Urinary bladder (tissue), 4 donors: ENCODE results near the gene NEDD4. TPM values are rescaled to one million over a fixed set of nuclear protein-coding genes. Genes with fewer than 3 reads are reported as not detected.
"Not testable (repeated sequence)": the region's sequence is repeated elsewhere in the genome, so short reads cannot be mapped to it uniquely, and the experiment has no call there.

Experiments
- DNase-seq: peaks from one replicate; pipeline ENCODE4 v3.0.0-alpha.2; 2015; ENCODE audit errors: extremely low spot score
- H3K27ac ChIP-seq: one replicate; pipeline ENCODE4 v1.5.1; 2013; ENCODE audit warnings: low read depth, mild to moderate bottlenecking, moderate library complexity
- H3K36me3 ChIP-seq: one replicate; pipeline ENCODE4 v1.6.1; 2013; ENCODE audit warnings: mild to moderate bottlenecking, moderate library complexity; ENCODE audit not compliant: insufficient read depth
- H3K4me1 ChIP-seq: one replicate; pipeline ENCODE4 v1.6.1; 2013; ENCODE audit warnings: mild to moderate bottlenecking, moderate library complexity; ENCODE audit not compliant: insufficient read depth
- H3K4me3 ChIP-seq: one replicate; pipeline ENCODE4 v1.5.1; 2013; ENCODE audit warnings: low read depth, low read length
- WGBS: extraction: QIAGEN DNeasy Blood & Tissue Kit; methylation state at CpG from one replicate; pipeline ENCODE4 v1.1.7; 2013; 5-methylcytosine and 5-hydroxymethylcytosine counted together
- polyA plus RNA-seq: library from polyadenylated mRNA; stranded (reverse); fragments of 200-250 nt; gene quantifications from one replicate; pipeline ENCODE4 v1.2.3, GENCODE V29; 2013
- total RNA-seq: library from RNA; depleted of rRNA; stranded (reverse); fragments of >200 nt; gene quantifications from one replicate; pipeline ENCODE4 v1.2.3, GENCODE V29; 2014
- donor health status: healthy with polysubstance abuse.
- donor health status: healthy.

NEDD4 gene
- total and polyA plus RNA-seq, 2 donors = 12.4 to 51.2 TPM

DNA sequence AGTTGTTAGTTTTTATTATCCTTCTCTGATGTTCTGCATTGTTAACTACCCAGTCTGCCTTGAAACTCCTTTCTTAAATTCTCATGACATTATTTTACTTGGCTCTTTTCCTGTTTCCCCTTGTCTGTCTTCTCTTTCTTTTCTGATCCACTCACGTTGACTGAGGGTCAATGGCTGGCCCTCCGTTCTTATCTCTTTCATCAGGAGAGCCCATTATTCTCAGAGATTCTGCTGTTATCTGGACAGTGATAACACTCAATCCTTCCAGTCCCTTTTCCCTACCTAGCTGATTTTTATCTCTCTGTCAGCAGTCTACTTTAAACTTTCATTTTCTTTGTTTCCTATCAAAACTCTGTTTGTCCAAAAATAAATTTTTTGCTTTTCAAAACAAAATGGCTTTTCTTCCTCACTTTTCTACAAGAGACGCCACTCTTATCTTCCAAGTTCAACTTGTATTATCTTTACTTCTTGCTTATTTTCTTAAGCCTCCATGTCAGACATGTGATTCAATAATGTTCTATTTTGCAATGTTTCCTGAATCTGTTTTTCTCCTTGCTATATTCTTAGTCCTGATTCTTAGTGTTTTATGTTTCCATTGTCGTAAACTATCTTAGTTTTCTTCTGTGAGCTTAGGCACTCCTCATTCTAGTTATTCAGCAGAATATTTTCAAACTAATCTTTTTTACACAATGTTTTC lies 120.2 kb downstream of the NEDD4 start:
- DNase-seq = no peak
- no peaks in the 10 kb centered on the region for H3K36me3 ChIP-seq
- no peak overlapping the region for H3K27ac ChIP-seq
- H3K4me3 ChIP-seq = no peak overlapping the region
- WGBS = 54% methylated on average over 4 of the region's 4 CpGs
- no peaks in the 10 kb centered on the region for H3K4me1 ChIP-seq

DNA sequence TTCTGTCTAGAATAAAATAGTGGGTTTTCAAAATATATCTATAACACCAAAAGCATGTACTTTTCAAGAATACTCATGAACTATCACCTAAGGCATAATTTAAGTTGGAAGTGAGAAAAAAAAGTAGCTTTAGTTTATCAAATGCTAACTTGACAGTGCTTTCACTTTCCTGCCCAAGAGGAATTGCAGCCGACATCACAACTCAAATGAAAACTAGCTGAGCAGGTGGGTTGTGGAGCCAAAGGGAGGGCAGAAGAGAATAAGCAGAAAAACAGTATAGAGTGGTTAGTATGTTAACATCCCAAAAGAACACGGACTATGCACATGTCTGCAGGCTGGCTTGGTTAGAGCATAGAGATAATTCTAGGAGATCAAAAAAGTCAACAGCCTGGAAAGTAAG lies 120.9 kb downstream of the NEDD4 start:
- Histone ChIP-seq H3K27ac (no peak overlapping the region), H3K36me3 (no peaks in the 10 kb centered on the region), H3K4me1 (no peaks in the 10 kb centered on the region), H3K4me3 (no peak overlapping the region)
- no peak for DNase-seq
- WGBS = 73% methylated on average over 2 of the region's 2 CpGs

DNA sequence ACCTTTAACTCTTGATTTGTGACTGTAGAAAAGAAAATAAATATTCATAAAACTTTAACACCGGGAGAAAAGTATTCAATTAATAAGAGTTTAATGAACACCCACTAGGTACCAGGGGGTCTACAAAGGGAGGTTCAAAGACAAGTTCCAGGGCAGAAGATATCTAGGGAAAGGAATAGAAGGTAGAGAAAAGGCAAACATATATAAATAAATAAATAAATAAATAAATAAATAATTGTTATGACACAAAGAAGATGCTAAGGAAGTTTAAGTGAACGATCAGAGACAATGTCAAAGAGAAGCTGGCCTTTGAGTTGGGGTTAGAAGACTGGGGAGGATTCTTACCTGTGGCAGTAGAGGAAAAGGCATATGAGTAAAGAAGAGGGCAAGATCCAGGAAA lies 123.8 kb downstream of the NEDD4 start:
- no peaks in the 10 kb centered on the region for H3K4me1 ChIP-seq
- no peak for DNase-seq
- no peak overlapping the region for H3K27ac ChIP-seq
- no peak overlapping the region for H3K4me3 ChIP-seq
- no peaks in the 10 kb centered on the region for H3K36me3 ChIP-seq
- WGBS = 69% methylated on average over 2 of the region's 2 CpGs

DNA sequence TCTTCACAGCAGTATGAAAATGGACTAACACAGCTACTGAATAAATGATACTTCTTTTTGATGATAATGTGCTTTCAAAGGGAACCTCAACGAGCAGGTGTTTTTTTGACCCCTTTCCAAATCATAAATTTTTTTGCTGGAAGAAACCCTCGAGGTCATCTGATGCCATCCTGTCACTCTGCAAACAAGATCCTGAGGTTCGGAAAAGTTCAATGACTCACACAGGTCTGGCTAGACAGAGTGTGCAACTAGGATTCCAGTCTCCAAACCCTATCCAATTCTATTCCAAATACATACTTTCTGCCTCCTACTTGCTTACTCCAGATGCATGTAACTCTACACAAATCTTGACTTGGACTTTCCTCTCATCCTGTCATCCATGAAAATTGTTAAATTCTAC lies 124.7 kb downstream of the NEDD4 start:
- H3K36me3 ChIP-seq = no peaks in the 10 kb centered on the region
- H3K4me1 ChIP-seq = no peaks in the 10 kb centered on the region
- no peak for DNase-seq
- no peak overlapping the region for H3K27ac ChIP-seq
- H3K4me3 ChIP-seq = no peak overlapping the region
- WGBS = 83% methylated on average over 3 of the region's 3 CpGs

DNA sequence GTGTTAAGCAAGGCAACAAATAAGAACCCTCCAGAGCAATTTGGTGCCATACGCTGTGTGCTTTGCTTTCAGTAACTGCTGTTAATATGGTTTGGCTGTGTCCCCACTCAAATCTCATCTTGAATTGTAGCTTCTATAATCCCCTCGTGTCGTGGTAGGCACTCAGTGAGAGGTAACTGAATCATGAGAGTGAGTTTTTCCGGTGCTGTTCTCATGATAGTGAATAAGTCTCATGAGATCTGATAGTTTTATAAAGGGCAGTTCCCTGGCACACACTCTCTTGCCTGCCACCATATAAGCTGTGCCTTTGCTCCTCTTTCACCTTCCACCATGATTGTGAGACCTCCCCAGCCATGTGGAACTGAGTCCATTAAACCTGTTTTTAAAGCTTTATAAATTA lies 125.1 kb downstream of the NEDD4 start:
- 93% methylated on average over 4 of the region's 4 CpGs for WGBS
- not testable (repeated sequence) for H3K4me3 ChIP-seq, H3K27ac ChIP-seq, H3K4me1 ChIP-seq, DNase-seq, H3K36me3 ChIP-seq

DNA sequence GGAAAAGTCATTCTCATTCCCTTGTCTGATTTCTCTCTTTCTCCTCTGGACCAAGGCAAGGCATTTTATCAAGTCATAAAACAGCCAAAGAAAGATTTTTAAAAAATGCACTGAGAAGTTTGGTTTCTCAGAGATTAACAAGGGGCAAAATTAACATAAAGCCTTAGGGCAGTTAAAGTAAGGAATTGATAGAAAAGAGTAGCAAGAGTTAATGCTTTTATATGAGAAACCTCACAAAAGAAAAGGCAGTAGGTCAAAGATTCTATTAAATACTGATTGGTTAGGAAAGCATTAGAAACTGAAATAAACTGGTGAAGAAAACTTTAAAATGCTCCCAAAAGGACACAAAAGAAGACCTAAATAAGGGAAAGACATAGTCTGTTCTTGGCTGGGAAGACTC lies 129.5 kb downstream of the NEDD4 start:
- H3K4me3 ChIP-seq = no peak overlapping the region
- DNase-seq = no peak
- no peak overlapping the region for H3K27ac ChIP-seq
- no peaks in the 10 kb centered on the region for H3K4me1 ChIP-seq
- H3K36me3 ChIP-seq = peaks cover 2% of the 10 kb centered on the region

DNA sequence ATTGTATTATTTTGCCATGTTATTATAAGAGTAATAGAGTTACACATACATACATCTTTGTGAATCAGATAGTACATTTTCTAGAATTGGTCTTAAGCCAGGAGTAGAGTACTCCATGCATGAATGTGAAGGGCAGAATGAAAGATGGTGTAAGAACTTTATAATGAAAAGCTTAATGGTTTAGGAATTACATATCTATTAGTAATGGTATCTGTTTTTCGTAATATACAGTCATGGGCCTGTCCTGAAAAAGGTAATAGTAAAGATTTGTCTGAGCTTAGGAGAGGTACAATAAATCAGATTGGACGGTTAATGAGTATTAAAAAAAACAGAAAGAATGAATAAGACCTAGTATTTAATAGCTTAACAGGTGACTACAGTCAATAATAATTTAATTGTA lies 132.3 kb downstream of the NEDD4 start:
- 96% methylated on average over 2 of the region's 2 CpGs for WGBS
- H3K36me3 ChIP-seq = peaks cover 2% of the 10 kb centered on the region

DNA sequence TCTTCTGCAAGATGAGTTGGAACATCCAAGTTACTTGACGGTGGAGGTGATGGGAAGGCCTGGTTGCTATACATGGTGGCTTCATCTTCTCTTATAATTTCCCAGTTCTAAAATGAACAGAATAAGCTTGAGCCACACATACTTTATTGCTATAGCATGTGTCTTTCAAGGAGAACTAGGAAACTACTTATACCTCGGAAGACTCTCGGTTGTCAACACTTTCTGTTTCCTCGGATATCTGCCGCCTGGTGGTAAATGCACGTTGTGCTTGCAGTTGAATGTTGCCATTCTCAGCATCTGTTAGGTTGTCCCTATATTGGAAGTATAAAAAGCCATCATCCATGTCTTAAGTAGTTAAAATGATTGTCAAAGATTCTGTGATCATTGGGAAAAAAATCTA lies 132.9 kb downstream of the NEDD4 start:
- peaks cover 2% of the 10 kb centered on the region for H3K36me3 ChIP-seq
- 76% methylated on average over 6 of the region's 6 CpGs for WGBS
- H3K4me3 ChIP-seq = no peak overlapping the region
- no peak for DNase-seq
- no peaks in the 10 kb centered on the region for H3K4me1 ChIP-seq
- no peak overlapping the region for H3K27ac ChIP-seq

More for the DNA sequence above, 132.3 kb downstream of the NEDD4 start:
- DNase-seq = no peak
- Histone ChIP-seq H3K27ac (no peak overlapping the region), H3K4me1 (no peaks in the 10 kb centered on the region), H3K4me3 (no peak overlapping the region)

DNA sequence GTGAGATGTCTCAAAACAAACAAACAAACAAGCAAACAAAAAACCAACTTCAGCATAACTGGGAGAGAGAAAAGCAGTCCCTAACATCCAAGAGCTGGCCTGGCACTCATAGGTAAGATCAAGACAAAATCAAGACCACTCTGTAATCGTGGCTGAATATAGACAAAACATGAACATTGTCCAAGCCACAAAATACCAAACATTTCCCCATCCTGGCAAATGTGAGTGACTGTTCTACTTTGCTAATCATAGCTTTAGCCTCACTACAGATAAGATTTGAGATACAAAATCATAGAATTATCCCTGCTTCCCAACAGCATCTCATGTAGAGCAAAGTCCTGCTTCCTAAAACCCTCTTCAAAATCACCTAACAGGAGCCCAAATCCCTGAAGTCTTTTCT lies 133.7 kb downstream of the NEDD4 start:
- DNase-seq = no peak
- no peaks in the 10 kb centered on the region for H3K4me1 ChIP-seq
- H3K36me3 ChIP-seq = peaks cover 2% of the 10 kb centered on the region
- no peak overlapping the region for H3K27ac ChIP-seq
- WGBS = 64% methylated on average over 1 of the region's 1 CpG
- H3K4me3 ChIP-seq = no peak overlapping the region

DNA sequence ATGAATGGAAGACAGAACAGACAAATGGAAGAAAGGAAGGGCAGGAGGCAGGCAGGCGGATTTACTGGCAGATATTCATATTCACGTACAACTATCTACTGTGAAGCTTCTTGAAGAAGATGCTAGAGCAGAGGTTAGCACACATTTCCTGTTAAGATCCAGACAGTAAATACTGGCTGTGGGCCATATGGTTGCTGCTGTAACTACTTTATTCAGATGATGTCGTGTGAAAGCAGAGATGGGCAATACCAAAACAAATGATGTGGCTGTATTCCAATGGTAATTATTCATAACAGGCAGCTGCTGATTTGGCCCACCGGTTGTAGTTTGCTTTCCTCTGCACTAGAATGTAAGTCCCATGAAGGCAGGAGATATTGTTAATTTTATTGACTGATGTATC lies 134.8 kb downstream of the NEDD4 start:
- Histone ChIP-seq H3K27ac (no peak overlapping the region), H3K4me1 (no peaks in the 10 kb centered on the region), H3K4me3 (no peak overlapping the region), H3K36me3 (peaks cover 2% of the 10 kb centered on the region)
- no peak for DNase-seq
- WGBS = 77% methylated on average over 4 of the region's 4 CpGs

DNA sequence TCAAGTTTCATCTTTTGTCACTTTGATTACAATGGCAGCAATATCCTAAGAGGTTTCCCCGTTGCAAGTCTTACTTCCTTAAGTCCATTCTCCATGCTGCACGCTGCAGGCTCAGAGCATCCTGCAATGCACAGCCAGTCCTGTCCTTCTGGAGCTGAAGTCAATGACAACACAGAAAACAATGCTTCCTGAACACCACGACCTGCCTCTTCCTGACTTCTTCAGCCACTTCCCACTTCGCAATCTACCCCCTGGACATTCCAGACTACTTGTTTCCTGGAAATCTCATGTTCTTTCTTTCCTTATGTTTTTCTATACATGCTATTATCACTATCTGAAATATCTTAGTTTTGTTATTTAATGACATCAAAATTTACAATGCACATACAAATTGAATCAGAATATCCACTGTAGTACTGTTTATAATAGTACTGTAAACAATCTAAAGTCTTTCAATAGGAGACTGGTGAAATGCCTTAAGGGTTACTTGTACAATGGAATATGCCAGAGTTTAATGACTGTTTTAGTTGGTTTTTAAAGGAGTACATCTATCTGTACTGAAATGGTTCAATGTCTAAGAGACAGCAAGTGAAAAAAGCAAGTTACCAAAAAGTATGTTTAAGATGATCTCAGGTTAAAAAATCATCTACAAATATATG lies 136.8 kb downstream of the NEDD4 start:
- Histone ChIP-seq H3K27ac (no peak overlapping the region), H3K4me1 (no peaks in the 10 kb centered on the region), H3K4me3 (no peak overlapping the region), H3K36me3 (peaks cover 2% of the 10 kb centered on the region)
- WGBS = 72% methylated on average over 4 of the region's 4 CpGs
- no peak for DNase-seq

DNA sequence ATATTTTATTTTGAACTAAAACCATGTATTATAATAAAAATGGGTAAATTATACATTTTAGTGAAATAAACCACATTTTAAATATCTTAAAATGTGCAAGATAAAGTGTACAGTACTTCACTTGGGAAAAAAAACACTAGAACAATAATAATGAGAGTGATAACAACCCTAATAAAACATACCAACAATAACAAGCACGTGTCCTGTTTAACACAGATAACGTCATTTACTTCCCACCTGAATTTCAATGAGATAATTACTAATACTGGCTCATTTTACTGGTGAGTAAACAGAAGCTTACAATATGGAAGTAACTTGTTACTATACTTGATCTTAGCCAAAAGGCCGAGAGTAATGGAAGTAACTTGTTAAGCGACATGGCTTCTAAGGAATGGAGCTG lies 140.3 kb downstream of the NEDD4 start:
- H3K27ac ChIP-seq = no peak overlapping the region
- no peak for DNase-seq
- peaks cover 4% of the 10 kb centered on the region for H3K36me3 ChIP-seq
- H3K4me3 ChIP-seq = no peak overlapping the region
- WGBS = 81% methylated on average over 4 of the region's 4 CpGs
- no peaks in the 10 kb centered on the region for H3K4me1 ChIP-seq

DNA sequence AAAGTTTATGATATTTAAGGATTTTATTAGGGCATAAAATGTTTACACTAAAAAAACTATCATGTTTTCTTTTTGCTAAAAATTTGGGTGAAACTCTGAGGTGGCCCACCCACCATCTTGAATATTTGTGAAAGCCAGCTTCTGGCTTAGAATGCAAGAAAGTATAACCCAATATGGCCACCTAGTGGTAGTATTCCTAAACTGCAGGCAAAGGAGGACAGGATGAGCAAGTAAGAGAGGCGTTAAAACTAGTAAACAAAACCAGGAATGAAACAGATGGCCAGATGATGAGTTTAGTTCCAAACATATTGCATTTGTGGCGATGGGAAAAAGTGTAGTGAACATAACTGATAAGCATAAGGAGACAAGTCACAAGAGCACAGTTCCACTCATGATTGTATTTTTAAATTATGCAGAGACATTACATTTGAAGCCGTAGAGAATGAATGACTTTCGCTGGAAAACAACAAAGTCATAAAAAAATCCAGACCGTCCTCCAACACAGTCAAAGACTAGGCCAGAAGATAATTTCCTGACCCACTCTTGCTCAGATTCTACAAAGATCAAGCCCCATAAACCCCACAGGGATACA lies 147.2 kb downstream of the NEDD4 start:
- peaks cover 3% of the 10 kb centered on the region for H3K36me3 ChIP-seq
- no peak overlapping the region for H3K4me3 ChIP-seq
- no peak overlapping the region for H3K27ac ChIP-seq
- no peaks in the 10 kb centered on the region for H3K4me1 ChIP-seq
- peak; percentile 37 for DNase-seq
- 37% methylated on average over 5 of the region's 5 CpGs for WGBS

DNA sequence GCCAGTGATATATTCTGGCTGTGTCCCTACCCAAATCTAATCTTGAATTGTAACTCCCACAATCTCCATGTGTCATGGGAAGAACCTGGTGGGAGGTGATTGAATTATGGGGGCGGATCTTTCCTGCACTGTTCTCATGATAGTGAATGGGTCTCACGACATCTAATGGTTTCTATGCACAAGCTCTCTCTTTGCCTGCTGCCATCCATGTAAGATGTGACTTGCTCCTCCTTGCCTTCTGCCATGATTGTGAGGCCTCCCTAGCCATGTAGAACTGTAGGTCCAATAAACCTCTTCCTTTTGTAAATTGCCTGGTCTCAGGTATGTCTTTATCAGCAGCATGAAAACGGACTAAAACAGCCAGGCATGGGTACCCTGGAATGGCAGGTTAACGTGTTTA lies 150.5 kb downstream of the NEDD4 start:
- WGBS = 95% methylated on average over 4 of the region's 4 CpGs
- H3K4me3 ChIP-seq, H3K36me3 ChIP-seq, H3K27ac ChIP-seq, H3K4me1 ChIP-seq, DNase-seq: not testable (repeated sequence)
